OCI-LY7 (cell line): ENCODE data around the gene FIGLA.

Experiments used
- CTCF ChIP-seq: fragments of 200-600 bp; sonication (generic); conservative IDR thresholded peaks from 2 replicates; pipeline ENCODE4 v1.5.1; 2014; ENCODE audit warnings: mild to moderate bottlenecking, antibody characterized with exemption, low read length, moderate library complexity, mixed read lengths
- EZH2phosphoT487 ChIP-seq: fragments of 200-600 bp; sonication (generic); IDR thresholded peaks from 2 replicates; pipeline ENCODE4 v1.6.1; 2018; ENCODE audit warnings: low read depth, borderline replicate concordance, mild to moderate bottlenecking, mixed run types, antibody characterized with exemption, low read length, moderate library complexity, mixed read lengths

DNA sequence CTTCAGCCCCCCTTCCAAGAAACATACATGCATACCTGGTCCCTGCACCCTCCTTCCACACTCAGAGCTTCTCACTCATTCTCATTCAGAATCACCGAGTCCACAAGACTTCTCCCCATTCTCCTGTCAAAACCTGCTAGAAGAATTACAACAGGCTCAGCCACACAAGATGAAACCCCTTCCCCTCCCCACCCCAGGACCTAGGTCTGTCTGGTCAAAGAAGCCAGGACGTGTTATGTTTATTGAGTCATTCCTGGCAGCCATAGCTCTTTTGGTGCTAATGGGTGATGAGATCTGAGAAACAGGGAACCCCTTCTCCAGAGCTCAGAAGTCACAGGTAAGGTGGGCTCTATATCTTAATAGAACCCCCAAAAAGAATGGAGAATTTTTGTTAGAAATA lies 21.0 kb downstream of the FIGLA start:
- TF ChIP-seq CTCF, result no peak
- TF ChIP-seq EZH2phosphoT487, result no peak
